IMR-90 (cell line): ENCODE measurements around the gene NLRX1. TPM values are rescaled to one million over a fixed set of nuclear protein-coding genes. Genes with fewer than 3 reads are reported as not detected.

Source experiments
- ATAC-seq: fragments of 200-7000 bp; cut with Tn5 transposase; 2 replicates; pipeline ENCODE4 v1.9.1; 2020; ENCODE audit warnings: low read depth, mild to moderate bottlenecking, moderate library complexity
- BruUV-seq: library from RNA; stranded (reverse); fragments of 400-500 nt; replicated peaks from 2 replicates; lab custom pipeline; 2021; lab: Mats Ljungman, UMichigan
- CTCF ChIA-PET: fragments of 300-600 bp; formaldehyde crosslinking; extraction: SDS; loops from one replicate; lab custom pipeline; 2021; ENCODE audit warnings: antibody characterized with exemption; lab: Yijun Ruan, JAX
- POLR2A ChIA-PET: fragments of 300-600 bp; sonication (Branson Sonifier 250); formaldehyde crosslinking; loops from one replicate; lab custom pipeline; 2022; ENCODE audit warnings: antibody characterized with exemption; ENCODE audit not compliant: unreplicated experiment; lab: Charles Lee
- DNase-seq: peaks from one replicate; pipeline ENCODE4 v3.0.0; 2013
- H2AFZ ChIP-seq: replicated peaks from 2 replicates; pipeline ENCODE3; 2013; ENCODE audit warnings: low read length, mild to moderate bottlenecking; ENCODE audit not compliant: poor library complexity
- H2AK5ac ChIP-seq: 2 replicates; pipeline ENCODE4 v1.6.1; 2013; ENCODE audit warnings: low read depth, low read length, inconsistent platforms
- H2AK9ac ChIP-seq: replicated peaks from 2 replicates; pipeline ENCODE3; 2013; ENCODE audit warnings: mild to moderate bottlenecking, low read depth, low read length, moderate library complexity; ENCODE audit not compliant: poor library complexity
- H2BK120ac ChIP-seq: 2 replicates; pipeline ENCODE4 v1.6.1; 2013; ENCODE audit warnings: low read depth, low read length, inconsistent platforms
- H2BK15ac ChIP-seq: 3 replicates; pipeline ENCODE4 v1.6.1; 2013; ENCODE audit warnings: low read depth, low read length, inconsistent platforms
- H2BK20ac ChIP-seq: 2 replicates; pipeline ENCODE4 v1.6.1; 2013; ENCODE audit warnings: low read depth, mild to moderate bottlenecking, inconsistent platforms, low read length, moderate library complexity
- H2BK5ac ChIP-seq: 2 replicates; pipeline ENCODE4 v1.6.1; 2013; ENCODE audit warnings: mild to moderate bottlenecking, low read depth, low read length, inconsistent platforms; ENCODE audit not compliant: poor library complexity, severe bottlenecking
- H3K14ac ChIP-seq: replicated peaks from 2 replicates; pipeline ENCODE4 v1.6.1; 2013; ENCODE audit warnings: low read depth, low read length, inconsistent platforms
- H3K18ac ChIP-seq: 2 replicates; pipeline ENCODE4 v1.6.1; 2013; ENCODE audit warnings: low read depth, low read length, control low read depth
- H3K23ac ChIP-seq: 2 replicates; pipeline ENCODE4 v1.6.1; 2013; ENCODE audit warnings: low read depth, low read length, inconsistent platforms
- H3K27ac ChIP-seq: 2 replicates; pipeline ENCODE4 v1.5.1; 2013; ENCODE audit warnings: mild to moderate bottlenecking, control low read depth, low read length; ENCODE audit not compliant: insufficient read depth
- H3K27me3 ChIP-seq: 2 replicates; pipeline ENCODE4 v1.6.1; 2013; ENCODE audit warnings: low read length; ENCODE audit not compliant: control insufficient read depth, insufficient read depth
- H3K36me3 ChIP-seq: 2 replicates; pipeline ENCODE4 v1.6.1; 2013; ENCODE audit warnings: low read length, mixed read lengths; ENCODE audit not compliant: control insufficient read depth, insufficient read depth
- H3K4ac ChIP-seq: 2 replicates; pipeline ENCODE4 v1.6.1; 2013; ENCODE audit warnings: low read depth, low read length, inconsistent platforms
- H3K4me1 ChIP-seq: 2 replicates; pipeline ENCODE4 v1.6.1; 2013; ENCODE audit warnings: low read length, mixed read lengths; ENCODE audit not compliant: control insufficient read depth, insufficient read depth
- H3K4me2 ChIP-seq: 2 replicates; pipeline ENCODE4 v1.6.1; 2013; ENCODE audit warnings: low read depth, mild to moderate bottlenecking, control low read depth, low read length, moderate library complexity
- H3K4me3 ChIP-seq: 2 replicates; pipeline ENCODE4 v1.5.1; 2013; ENCODE audit warnings: low read depth, mild to moderate bottlenecking, control low read depth, low read length, moderate library complexity; ENCODE audit not compliant: insufficient read depth
- H3K56ac ChIP-seq: 2 replicates; pipeline ENCODE4 v1.6.1; 2013; ENCODE audit warnings: low read length, inconsistent platforms; ENCODE audit not compliant: insufficient read depth; ENCODE audit errors: extremely low read depth
- H3K79me1 ChIP-seq, 2 experiments: 2 replicates each; pipeline ENCODE4 v1.6.1; 2013; ENCODE audit warnings: low read length in 2 of 2, inconsistent platforms in 1 of 2, low read depth in 1 of 2
- H3K9ac ChIP-seq: 2 replicates; pipeline ENCODE4 v1.6.1; 2013; ENCODE audit warnings: low read depth, low read length, control low read depth
- H3K9me1 ChIP-seq: 2 replicates; pipeline ENCODE4 v1.6.1; 2013; ENCODE audit warnings: low read length, inconsistent platforms; ENCODE audit not compliant: insufficient read depth
- H3K9me3 ChIP-seq: 2 replicates; pipeline ENCODE4 v1.6.1; 2013; ENCODE audit warnings: low read length; ENCODE audit not compliant: control insufficient read depth, insufficient read depth
- H4K20me1 ChIP-seq: 2 replicates; pipeline ENCODE4 v1.6.1; 2013; ENCODE audit warnings: low read length, inconsistent platforms; ENCODE audit not compliant: insufficient read depth
- H4K5ac ChIP-seq: 2 replicates; pipeline ENCODE4 v1.6.1; 2013; ENCODE audit warnings: mild to moderate bottlenecking, low read depth, low read length, control low read depth
- H4K8ac ChIP-seq, 2 experiments: 2 replicates each; pipeline ENCODE4 v1.6.1; 2013; ENCODE audit warnings: low read depth in 2 of 2, low read length in 2 of 2, control low read depth in 1 of 2, inconsistent platforms in 1 of 2
- H4K91ac ChIP-seq: 2 replicates; pipeline ENCODE4 v1.6.1; 2013; ENCODE audit warnings: low read depth, low read length, inconsistent platforms; ENCODE audit not compliant: insufficient read depth
- BHLHE40 ChIP-seq: fragments of 150-350 bp; IDR thresholded peaks from 2 replicates; pipeline ENCODE4 v1.6.1; 2016; ENCODE audit warnings: mild to moderate bottlenecking, low read depth, low read length
- ELK1 ChIP-seq: fragments of 150-350 bp; IDR thresholded peaks from 2 replicates; pipeline ENCODE4 v1.6.1; 2016; ENCODE audit warnings: low read depth, mild to moderate bottlenecking, low read length, moderate library complexity, borderline replicate concordance
- FOS ChIP-seq: fragments of 150-350 bp; IDR thresholded peaks from 2 replicates; pipeline ENCODE4 v1.6.1; 2016; ENCODE audit warnings: low read depth, low read length
- MAZ ChIP-seq: IDR thresholded peaks from 2 replicates; pipeline ENCODE4 v1.6.1; 2012; ENCODE audit warnings: low read depth, mild to moderate bottlenecking, low read length, improper control_type of control experiment, moderate library complexity, borderline replicate concordance
- MXI1 ChIP-seq: IDR thresholded peaks from 2 replicates; pipeline ENCODE4 v1.6.1; 2012; ENCODE audit warnings: low read depth, mild to moderate bottlenecking, low read length, moderate library complexity, borderline replicate concordance
- NFE2L2 ChIP-seq: fragments of 150-350 bp; IDR thresholded peaks from 2 replicates; pipeline ENCODE4 v1.6.1; 2016; ENCODE audit warnings: low read depth, mild to moderate bottlenecking, low read length
- POLR2A ChIP-seq: IDR thresholded peaks from 2 replicates; pipeline ENCODE4 v1.6.1; 2012; ENCODE audit warnings: mild to moderate bottlenecking, low read depth, low read length
- RAD21 ChIP-seq: IDR thresholded peaks from 2 replicates; pipeline ENCODE4 v1.6.1; 2012; ENCODE audit warnings: low read length, improper control_type of control experiment
- RCOR1 ChIP-seq: IDR thresholded peaks from 2 replicates; pipeline ENCODE4 v1.6.1; 2012; ENCODE audit warnings: mild to moderate bottlenecking, low read length, improper control_type of control experiment; ENCODE audit not compliant: insufficient replicate concordance
- SMC3 ChIP-seq: fragments of 150-350 bp; IDR thresholded peaks from 2 replicates; pipeline ENCODE4 v1.6.1; 2016; ENCODE audit warnings: low read depth, mild to moderate bottlenecking, antibody characterized with exemption, low read length, moderate library complexity
- WGBS, 2 experiments: methylation state at CpG; one replicate each; pipeline versions ENCODE4 v1.1.5 to v1.1.7; 2013; ENCODE audit warnings: missing lambda C conversion rate in 2 of 2; ENCODE audit not compliant: insufficient read length in 1 of 2; ENCODE audit errors: extremely low coverage in 2 of 2; 5-methylcytosine and 5-hydroxymethylcytosine counted together
- dilution Hi-C: fragments of 300-500 bp; cut with HindIII; formaldehyde crosslinking; loops from one replicate; pipeline ENCODE4 v1.14.3; 2018; ENCODE audit warnings: low sequenced_read_pairs; ENCODE audit not compliant: unreplicated experiment
- in situ Hi-C: fragments of 300-500 bp; cut with MboI; formaldehyde crosslinking; loops from 3 replicates; pipeline ENCODE4 v1.14.3; 2019; ENCODE audit warnings: low sequenced_read_pairs, inconsistent platforms, mixed read lengths
- intact Hi-C: fragments of 100-400 bp; cut with micrococcal nuclease; formaldehyde crosslinking; loops from 2 replicates; pipeline ENCODE4 v1.10.0; 2022
- polyA plus RNA-seq, 3 experiments: library from polyadenylated mRNA; depleted of rRNA; stranded (reverse); fragments of >200 nt; gene quantifications; 2 replicates each; pipeline ENCODE4 v1.2.3, GENCODE V29; 2012; ENCODE audit warnings: low replicate concordance in 1 of 3
- total RNA-seq: library from RNA; depleted of rRNA; stranded (reverse); fragments of >200 nt; gene quantifications from 2 replicates; pipeline ENCODE4 v1.2.3, GENCODE V29; 2012
- TF ChIP-seq, protein P1 (sequence below): conservative IDR thresholded peaks from 2 replicates; pipeline ENCODE4 v1.5.1; 2012; ENCODE audit warnings: mild to moderate bottlenecking, low read depth, low read length, improper control_type of control experiment

Gene NLRX1
- total and polyA plus RNA-seq, 2 of the 4 experiments (the other 2 are of a cell fraction) = 3.0 to 4.9 TPM

DNA sequence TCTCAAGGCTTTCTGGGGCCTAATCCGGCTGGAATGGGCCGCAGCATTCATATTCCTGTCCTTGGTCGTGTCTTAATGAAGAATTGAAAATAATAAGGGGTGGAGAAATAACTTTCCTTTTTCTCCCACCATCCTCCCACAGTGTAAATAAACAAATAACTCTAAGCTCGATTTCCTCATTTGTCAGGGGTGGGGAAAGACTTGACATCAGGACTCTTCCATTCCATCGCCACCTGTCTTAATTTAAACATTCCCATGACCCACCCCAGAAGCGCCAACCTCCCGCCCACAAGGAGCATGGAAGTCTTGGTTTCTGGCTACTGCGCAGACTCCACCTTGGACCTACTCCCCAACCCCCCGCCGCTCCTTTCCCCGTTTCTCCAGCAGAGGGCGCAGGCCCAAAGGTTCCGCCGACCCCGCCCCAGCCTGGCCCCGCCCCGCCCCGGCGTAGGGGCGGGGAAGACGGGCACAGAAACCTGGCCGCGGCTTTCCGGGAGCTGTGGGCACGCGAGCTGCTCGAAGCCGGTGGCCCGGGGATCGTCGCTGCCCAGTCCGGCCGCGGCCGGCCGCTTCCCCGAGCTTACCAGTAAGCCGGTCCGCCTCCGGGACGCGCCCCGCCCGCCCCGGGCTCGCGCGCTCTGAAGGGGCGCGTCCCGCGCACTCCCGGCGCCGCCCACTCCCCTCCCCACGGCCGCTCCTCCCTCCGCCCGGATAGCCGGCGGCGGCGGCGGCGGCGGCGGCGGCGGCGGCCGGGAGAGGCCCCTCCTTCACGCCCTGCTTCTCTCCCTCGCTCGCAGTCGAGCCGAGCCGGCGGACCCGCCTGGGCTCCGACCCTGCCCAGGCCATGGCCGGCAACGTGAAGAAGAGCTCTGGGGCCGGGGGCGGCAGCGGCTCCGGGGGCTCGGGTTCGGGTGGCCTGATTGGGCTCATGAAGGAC is 37.3 kb downstream of the NLRX1 start, which contains the start of gene CBL:
TSS of gene CBL (plus strand) at position 766 of the 937 bp plus-strand sequence. CDS start at position 845, 79 bp downstream.
- Histone ChIP-seq H3K56ac (peak within 1 kb of the TSS; percentile 92), H3K4me1 (peaks cover 5% of the 10 kb centered on the region), H2BK120ac (peak within 1 kb of the TSS; percentile 79), H2BK20ac (no peak within 1 kb of the TSS), H3K27me3 (no peaks in the 10 kb centered on the region), H3K18ac (peak within 1 kb of the TSS; percentile 80), H3K4ac (peak within 1 kb of the TSS; percentile 96), H4K91ac (peak within 1 kb of the TSS; percentile 88), H3K9me1 (peaks cover 9% of the 10 kb centered on the region), H2BK15ac (peak within 1 kb of the TSS; percentile 45; the same call in 2 of the 3 replicates), H4K5ac (peak within 1 kb of the TSS; percentile 72), H3K23ac (peak within 1 kb of the TSS; percentile 88), H2AK5ac (peak within 1 kb of the TSS; percentile 97), H3K14ac (peak within 1 kb of the TSS; percentile 91), H2AFZ (peak within 1 kb of the TSS; percentile 98), H2AK9ac (peak within 1 kb of the TSS; percentile 98), H4K8ac (peak within 1 kb of the TSS; percentile 66 to 79; a peak in 3 of 4 replicates), H3K9ac (peak within 1 kb of the TSS; percentile 98), H3K79me1 (peaks cover 0 to 26% of the 10 kb centered on the region in 2 experiments; a peak in 2 of 4 replicates), H2BK5ac (peak within 1 kb of the TSS; percentile 97), H3K4me3 (peak within 1 kb of the TSS; percentile 100), H4K20me1 (peaks cover 30% of the 10 kb centered on the region), H3K36me3 (no peaks in the 10 kb centered on the region), H3K9me3 (no peaks in the 10 kb centered on the region), H3K4me2 (peak within 1 kb of the TSS; percentile 92), H3K27ac (peak within 1 kb of the TSS; percentile 99)
- in situ Hi-C loops = no loop called here
- intact Hi-C loops = loop anchor here (1.0 to 5.0 kb wide), 5 partner anchors 56 to 268 kb away; no protein-coding TSS in a partner anchor
- dilution Hi-C loops = no loop called here
- ChIA-PET CTCF (interaction anchor here (0.5 to 1.6 kb wide), 11 partner anchors 9 to 135 kb away, joined by 3 to 8 read pairs (median 3); partner anchors contain the start of gene C1QTNF5), POLR2A (interaction anchor here (0.5 to 0.9 kb wide), 2 partner anchors 27 to 132 kb away, joined by 4 to 12 read pairs; no protein-coding TSS in a partner anchor)
- DNase-seq (peak; percentile 84), ATAC-seq (peak; percentile 93)
- TF ChIP-seq NFE2L2 (no peak), RAD21 (peak; percentile 51), MAZ (peak; percentile 94), SMC3 (peak; percentile 71), BHLHE40 (peak; percentile 29; the same call in 1 of the 2 replicates), MXI1 (peak; percentile 60; the same call in 1 of the 2 replicates), RCOR1 (no peak), POLR2A (peak; percentile 59; the same call in 1 of the 2 replicates), FOS (no peak), ELK1 (no peak)
- TF ChIP-seq, protein P1, sequence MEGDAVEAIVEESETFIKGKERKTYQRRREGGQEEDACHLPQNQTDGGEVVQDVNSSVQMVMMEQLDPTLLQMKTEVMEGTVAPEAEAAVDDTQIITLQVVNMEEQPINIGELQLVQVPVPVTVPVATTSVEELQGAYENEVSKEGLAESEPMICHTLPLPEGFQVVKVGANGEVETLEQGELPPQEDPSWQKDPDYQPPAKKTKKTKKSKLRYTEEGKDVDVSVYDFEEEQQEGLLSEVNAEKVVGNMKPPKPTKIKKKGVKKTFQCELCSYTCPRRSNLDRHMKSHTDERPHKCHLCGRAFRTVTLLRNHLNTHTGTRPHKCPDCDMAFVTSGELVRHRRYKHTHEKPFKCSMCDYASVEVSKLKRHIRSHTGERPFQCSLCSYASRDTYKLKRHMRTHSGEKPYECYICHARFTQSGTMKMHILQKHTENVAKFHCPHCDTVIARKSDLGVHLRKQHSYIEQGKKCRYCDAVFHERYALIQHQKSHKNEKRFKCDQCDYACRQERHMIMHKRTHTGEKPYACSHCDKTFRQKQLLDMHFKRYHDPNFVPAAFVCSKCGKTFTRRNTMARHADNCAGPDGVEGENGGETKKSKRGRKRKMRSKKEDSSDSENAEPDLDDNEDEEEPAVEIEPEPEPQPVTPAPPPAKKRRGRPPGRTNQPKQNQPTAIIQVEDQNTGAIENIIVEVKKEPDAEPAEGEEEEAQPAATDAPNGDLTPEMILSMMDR = peak; percentile 86
- WGBS, 2 experiments = 0% methylated on average over 33 of the region's 88 CpGs; no CpG with 5 or more reads in 1 of the 2 experiments
- no TSS peak for BruUV-seq
